RPMI7951 (cell line): ENCODE results near the gene CMBL. TPM values are rescaled to one million over a fixed set of nuclear protein-coding genes. Genes with fewer than 3 reads are reported as not detected.
A peak's percentile ranks its signal among the peaks of the same experiment; 100 is the strongest.
"Not testable (repeated sequence)": the region's sequence is repeated elsewhere in the genome, so short reads cannot be mapped to it uniquely, and the experiment has no call there.

ENCODE experiments used
- DNase-seq: peaks from one replicate; pipeline ENCODE4 v3.0.0-alpha.2; 2012; ENCODE audit warnings: low read depth
- total RNA-seq: library from RNA; depleted of rRNA; stranded (reverse); fragments of >200 nt; shearing (Covaris generic); gene quantifications from 2 replicates; pipeline ENCODE4 v1.2.3, GENCODE V29; 2014; rRNA removed

CMBL gene
- 4.0 and 4.1 TPM in 2 replicates for total RNA-seq

DNA sequence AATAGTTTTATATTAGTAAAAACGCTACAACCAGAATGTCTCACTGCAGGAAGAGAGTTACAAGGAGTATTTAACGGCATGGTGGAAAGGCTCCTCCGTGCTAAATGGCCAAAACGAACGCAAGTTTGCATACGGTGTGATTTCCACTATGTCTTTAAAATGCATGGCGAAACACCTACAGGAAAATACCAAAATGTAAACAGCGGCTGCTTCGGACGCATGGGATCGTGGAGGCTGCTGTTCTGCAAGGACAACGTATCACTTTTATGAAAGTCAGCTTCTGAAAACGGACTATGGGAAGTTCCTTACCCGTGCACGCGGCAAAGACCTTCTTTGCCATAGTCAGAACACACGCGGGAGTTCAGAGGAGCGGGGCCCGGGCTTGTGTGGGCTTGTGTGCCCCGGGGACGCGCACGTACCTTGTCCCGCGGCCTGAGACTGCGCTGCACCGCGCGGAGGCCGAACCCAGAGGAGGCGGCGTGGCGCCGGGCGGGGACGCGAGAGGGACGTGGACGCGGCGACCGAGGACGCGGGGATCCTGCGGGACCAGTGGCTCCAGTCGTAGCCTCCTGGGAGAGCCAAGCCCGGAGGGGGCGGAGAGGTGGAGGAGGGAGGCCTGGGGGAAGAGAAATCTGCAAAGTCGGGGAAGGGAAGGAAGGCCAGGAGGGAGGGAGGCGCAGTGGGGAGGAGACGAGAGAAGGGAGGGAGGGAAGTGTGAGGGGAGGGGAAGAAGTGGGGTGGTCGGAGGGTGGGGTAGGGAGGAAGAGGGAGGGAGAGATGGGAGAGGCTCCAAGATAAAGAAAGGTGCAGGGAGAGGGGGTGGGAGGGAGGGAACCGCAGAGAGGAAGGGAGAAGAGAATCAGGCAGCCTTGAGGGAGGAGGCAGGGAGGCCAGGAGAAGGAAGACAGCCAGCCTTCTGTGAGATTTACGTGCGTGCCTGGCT, at the start of gene CMBL:
TSS of gene CMBL (minus strand) at position 697 of the 943 bp plus-strand sequence. CDS start 17,140 bp downstream, outside the sequence.
- DNase-seq: peak; percentile 63

GRCh38 chr5:10355071-10355889, 47.6 kb upstream of the CMBL start:
- DNase-seq: peak; percentile 31

DNA sequence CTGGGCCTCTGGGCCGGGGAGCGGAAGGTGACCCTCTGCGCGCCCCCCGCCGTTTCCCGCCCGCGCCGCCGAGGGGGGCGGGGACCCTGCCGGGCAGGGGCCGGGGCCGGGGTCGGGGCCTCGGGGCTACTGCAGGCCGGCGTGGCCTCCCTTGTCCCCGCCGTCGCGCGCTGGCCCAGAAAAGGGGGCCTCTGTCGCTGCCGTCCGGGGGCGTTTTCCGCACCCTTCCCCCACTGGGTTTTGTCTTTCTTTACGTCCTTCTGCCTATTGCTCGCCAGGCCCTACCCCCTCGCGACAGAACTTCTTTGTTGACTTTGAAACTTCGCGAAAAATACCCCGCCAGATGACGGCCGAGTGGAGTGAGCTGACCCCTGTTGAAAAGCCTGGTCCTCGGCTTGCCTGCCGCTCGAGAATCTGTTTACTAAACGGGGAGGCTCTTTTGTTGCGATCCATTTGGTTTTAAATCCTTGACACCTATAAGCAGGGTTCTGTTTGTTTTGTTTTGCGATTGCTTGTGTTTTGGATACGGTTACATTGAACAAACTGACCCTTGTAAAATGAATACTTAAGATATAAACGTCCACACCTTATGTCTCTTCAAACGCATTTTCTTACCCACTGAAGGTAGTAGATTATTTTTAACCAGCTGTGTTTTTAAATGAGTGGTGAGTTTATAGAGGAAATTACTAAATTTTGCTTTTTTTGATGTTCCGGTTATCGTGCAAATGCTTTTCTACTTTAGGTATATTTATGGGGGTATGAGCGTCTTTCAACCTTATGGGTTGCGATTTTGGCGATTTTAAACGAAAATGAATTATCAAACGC, 46.6 kb upstream of the CMBL start:
- peak; percentile 41 for DNase-seq

- peak; percentile 88 for DNase-seq
These were observed 45.7 kb upstream of the CMBL start, which contains the start of gene MARCHF6 for GRCh38 chr5:10353241-10354047. Gene MARCHF6, plus strand, starts transcription at chr5:10353695. Its CDS starts 204 bp downstream, at chr5:10353899.

DNA sequence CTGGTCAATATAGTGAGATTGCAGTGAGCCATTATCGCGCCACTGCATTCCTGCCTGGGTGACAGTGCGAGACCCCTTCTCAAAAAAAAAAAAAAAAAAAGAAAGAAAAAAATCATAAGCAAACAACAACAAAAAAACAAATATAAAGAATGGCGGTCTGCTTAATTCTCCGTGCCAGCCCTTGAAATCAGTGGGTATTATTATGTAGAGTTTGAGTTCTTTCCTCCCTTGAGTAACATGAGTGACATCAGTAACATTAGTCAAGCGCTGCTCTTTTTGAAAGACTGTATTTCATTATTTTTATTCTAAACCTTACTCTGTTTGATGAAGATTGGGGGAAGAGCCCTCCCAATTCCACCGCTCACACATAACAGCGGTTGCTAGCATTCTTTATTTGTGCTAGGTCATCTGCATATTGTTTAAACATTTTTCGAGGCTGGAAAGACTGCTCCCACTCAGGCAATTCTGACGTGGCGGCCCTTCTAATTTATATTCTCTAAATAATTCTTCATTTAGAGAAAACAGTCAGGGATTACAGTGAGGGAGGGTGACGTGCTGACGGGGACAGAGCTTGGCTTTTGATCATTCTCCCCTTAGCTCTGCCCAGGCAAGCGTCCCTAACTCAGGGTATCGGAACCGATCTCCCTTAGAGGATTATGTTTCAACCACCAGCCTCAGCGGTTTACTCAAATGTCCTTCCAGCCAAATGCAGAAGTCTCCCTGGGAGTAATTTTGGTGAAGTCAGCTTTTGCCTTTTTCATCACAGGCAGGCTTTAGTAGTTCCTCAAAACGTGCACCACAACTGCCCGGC, 44.9 kb upstream of the CMBL start:
- DNase-seq: peak; percentile 73

GRCh38 chr5:10351919-10352318, 44.2 kb upstream of the CMBL start:
- no peak for DNase-seq

GRCh38 chr5:10351199-10351905, 43.6 kb upstream of the CMBL start:
- DNase-seq: peak; percentile 69

GRCh38 chr5:10348258-10348657, 40.6 kb upstream of the CMBL start:
- DNase-seq: no peak

DNA sequence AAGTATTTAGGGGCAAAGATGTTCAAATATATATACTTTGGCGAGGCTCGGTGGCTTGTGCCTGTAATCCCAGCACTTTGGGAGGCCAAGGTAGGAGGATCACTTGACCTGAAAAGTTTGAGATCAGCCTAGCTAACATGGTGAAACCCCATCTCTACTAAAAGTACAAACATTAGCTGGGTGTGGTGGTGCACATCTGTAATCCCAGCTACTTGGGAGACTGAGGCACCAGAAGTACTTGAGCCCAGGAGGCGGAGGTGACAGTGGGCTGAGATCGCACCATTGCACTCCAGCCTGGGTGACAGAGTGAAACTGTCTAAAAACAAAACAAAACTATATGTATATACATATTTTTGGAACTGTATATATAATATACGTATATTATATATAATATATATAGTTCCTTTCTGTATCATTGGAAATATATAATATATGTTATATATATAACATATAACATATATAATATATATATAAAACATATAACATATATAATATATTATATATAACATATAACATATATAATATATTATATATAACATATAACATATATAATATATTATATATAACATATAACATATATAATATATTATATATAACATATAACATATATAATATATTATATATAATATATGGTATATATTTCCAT, 36.9 kb upstream of the CMBL start:
- not testable (repeated sequence) for DNase-seq

- DNase-seq: peak; percentile 25
These were observed 35.8 kb upstream of the CMBL start for GRCh38 chr5:10343486-10343885.

DNA sequence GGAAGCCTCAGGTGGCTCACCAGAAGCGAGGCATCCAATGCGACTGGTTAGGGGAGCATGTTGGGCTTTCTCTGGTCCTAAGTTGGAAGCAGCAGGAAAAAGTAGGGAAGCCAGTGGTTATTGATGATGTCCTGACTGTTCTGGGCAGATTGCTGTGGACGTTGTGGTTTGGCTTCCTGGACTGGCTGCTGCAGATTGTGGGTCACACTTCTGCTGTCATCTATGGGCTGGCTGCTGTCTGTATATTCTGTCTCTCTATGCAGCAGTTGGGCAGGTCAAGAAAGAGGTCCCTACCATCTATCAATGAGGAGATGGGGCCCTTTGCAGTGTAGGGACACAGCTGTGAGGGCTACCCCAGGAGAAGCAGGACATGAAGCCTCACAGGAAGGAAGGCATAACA, 32.3 kb upstream of the CMBL start:
- no peak for DNase-seq

GRCh38 chr5:10339058-10339811, 31.5 kb upstream of the CMBL start:
- no peak for DNase-seq

DNA sequence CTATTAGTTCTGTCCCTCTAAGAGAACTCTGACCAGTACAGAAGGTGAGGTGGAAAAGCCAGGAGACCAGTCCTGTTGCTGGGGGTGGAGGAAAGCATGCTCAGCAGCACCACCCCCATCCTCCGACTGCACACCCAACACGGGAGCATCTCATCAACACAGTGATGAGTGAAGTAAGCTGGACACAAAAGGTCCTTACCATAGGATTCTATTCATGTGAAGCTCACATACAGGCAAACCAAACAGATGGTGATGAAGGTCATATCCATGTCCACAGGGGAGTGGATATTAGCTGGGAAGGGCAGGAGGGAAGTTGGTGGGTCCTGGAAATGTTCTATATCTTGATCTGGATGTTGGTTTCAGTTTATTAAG, 31.0 kb upstream of the CMBL start:
- DNase-seq: no peak

GRCh38 chr5:10337986-10338385, 30.3 kb upstream of the CMBL start:
- DNase-seq: no peak

DNA sequence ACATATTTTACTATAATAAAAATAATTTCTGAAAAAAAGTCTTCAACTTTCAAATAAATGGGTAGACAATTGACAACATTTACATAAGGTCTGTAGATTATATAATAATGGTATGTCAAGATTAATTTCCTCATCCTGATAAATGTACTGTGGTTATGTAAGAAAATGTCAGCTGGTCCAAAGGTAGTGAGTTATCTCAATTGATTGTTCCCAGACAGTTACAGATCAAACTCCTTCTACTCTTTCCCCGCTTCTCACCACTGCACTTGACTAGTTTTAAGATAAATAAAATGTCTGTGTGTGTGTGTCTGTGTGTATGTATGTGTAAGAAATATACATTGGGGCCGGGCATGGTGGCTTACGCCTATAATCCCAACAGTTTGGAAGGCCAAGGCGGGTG, 29.4 kb upstream of the CMBL start:
- no peak for DNase-seq

DNA sequence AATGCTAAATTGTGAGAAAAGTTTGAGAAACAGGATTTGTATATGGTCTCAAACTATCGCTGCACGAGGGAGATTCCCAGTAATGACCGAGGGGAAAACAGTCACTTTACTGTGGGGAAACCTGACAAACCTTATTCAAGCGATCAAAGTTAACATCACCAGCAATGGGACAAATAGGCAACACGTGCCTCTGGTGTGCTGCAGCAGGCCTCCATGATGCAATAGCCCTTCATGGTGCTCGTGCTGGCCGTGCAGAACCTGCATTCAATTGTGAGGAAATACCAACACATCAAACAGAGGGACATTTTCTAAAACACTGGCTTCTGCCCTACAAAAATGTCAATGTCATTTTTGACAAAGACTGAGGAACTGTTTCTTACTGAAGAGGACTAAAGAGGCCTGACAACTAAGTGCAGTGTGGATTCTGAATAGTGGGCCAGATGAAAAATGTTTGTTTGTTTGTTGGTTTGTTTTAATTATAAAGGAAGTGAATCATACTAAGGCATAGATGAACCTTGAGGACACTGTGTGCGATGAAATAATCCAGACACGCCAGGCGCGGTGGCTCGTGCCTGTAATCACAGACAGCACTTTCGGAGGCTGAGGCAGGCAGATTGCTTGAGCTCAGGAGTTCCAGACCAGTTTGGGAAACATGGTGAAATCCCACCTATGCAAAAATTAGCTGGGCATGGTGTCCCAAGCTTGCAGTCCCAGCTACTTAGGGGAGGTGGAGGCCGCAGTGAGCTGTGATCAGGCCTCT, 28.2 kb upstream of the CMBL start:
- DNase-seq: no peak

DNA sequence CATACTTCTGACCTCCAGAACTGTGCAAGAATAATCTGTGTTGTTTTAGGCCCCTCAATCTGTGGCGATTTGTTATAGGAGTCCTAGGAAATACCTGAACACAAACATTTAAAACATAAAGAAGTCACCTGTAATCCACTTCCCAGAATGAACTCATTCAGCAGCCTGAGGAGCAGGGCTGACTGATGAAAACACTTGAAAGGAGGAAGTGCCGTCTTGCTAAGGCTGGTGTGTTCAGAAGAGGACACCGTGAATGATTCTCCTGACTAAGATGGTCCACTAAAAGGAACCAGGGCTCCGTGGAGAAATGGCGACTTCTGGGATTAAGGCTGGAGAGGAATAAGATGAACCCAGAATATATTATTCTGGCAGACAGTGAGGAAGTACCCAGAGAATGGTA, 27.1 kb upstream of the CMBL start:
- no peak for DNase-seq
